Endodermal cell (in vitro differentiated cells): ENCODE measurements around the gene C8G. TPM values are rescaled to one million over a fixed set of nuclear protein-coding genes. Genes with fewer than 3 reads are reported as not detected.

Source experiments
- DNase-seq: peaks from one replicate; pipeline ENCODE4 v3.0.0-alpha.2; 2017
- H3K27ac ChIP-seq: 2 replicates; pipeline ENCODE4 v1.5.1; 2013; ENCODE audit warnings: mild to moderate bottlenecking, low read depth, low read length, moderate library complexity
- H3K27me3 ChIP-seq: 2 replicates; pipeline ENCODE4 v1.6.1; 2013; ENCODE audit warnings: mild to moderate bottlenecking, low read length, moderate library complexity; ENCODE audit not compliant: insufficient read depth, control insufficient read depth, poor library complexity, severe bottlenecking
- H3K36me3 ChIP-seq: 2 replicates; pipeline ENCODE4 v1.7.0; 2013; ENCODE audit warnings: mild to moderate bottlenecking, low read length, moderate library complexity; ENCODE audit not compliant: control insufficient read depth, insufficient read depth
- H3K4me1 ChIP-seq: one replicate; pipeline ENCODE4 v1.7.0; 2013; ENCODE audit warnings: low read length; ENCODE audit not compliant: control insufficient read depth, insufficient read depth
- H3K4me3 ChIP-seq: 2 replicates; pipeline ENCODE4 v1.5.1; 2013; ENCODE audit warnings: mild to moderate bottlenecking, low read length, moderate library complexity
- H3K9ac ChIP-seq: 2 replicates; pipeline ENCODE4 v1.6.1; 2013; ENCODE audit warnings: mild to moderate bottlenecking, low read length, moderate library complexity; ENCODE audit not compliant: poor library complexity, severe bottlenecking; ENCODE audit errors: extremely low read depth
- H3K9me3 ChIP-seq: 2 replicates; pipeline ENCODE4 v1.6.1; 2013; ENCODE audit warnings: mild to moderate bottlenecking, low read length, moderate library complexity; ENCODE audit not compliant: control insufficient read depth
- H3K27ac Mint-ChIP-seq: 2 replicates; pipeline ENCODE4 v1.8.0; 2020; ENCODE audit warnings: mixed read lengths
- H3K27me3 Mint-ChIP-seq: 2 replicates; pipeline ENCODE4 v1.8.0; 2021; ENCODE audit warnings: mild to moderate bottlenecking, mixed read lengths; ENCODE audit not compliant: insufficient read depth
- H3K36me3 Mint-ChIP-seq: 2 replicates; pipeline ENCODE4 v1.8.0; 2020; ENCODE audit warnings: low read depth, mixed read lengths
- H3K4me1 Mint-ChIP-seq: 2 replicates; pipeline ENCODE4 v1.8.0; 2020; ENCODE audit warnings: mixed read lengths
- H3K4me3 Mint-ChIP-seq: 2 replicates; pipeline ENCODE4 v1.8.0; 2020; ENCODE audit warnings: mild to moderate bottlenecking, moderate library complexity, mixed read lengths
- H3K9me3 Mint-ChIP-seq: 2 replicates; pipeline ENCODE4 v1.8.0; 2020; ENCODE audit warnings: mild to moderate bottlenecking, mixed read lengths
- WGBS, 2 experiments: methylation state at CpG; one replicate each; pipeline versions ENCODE4 v1.1.5 to v1.1.7; 2013; ENCODE audit warnings: missing lambda C conversion rate in 2 of 2, mixed read lengths in 1 of 2; ENCODE audit not compliant: insufficient coverage in 1 of 2, insufficient read length in 1 of 2; 5-methylcytosine and 5-hydroxymethylcytosine counted together
- total RNA-seq, 2 donors: library from RNA; stranded (reverse); fragmentation: NEBNext Ultra II Directional in 1 of 2; extraction: Animal tissue kit (Norgen Biotek cat#: 25700) in 1 of 2; gene quantifications; 2 replicates in 1 of 2; 3 replicates in 1 of 2; pipeline ENCODE4 v1.2.1, GENCODE V29; 2021
- TF ChIP-seq, protein P1 (sequence below): fragments of 200-600 bp; sonication (generic); conservative IDR thresholded peaks from 2 replicates; pipeline ENCODE4 v1.5.0; 2021; ENCODE audit warnings: antibody characterized with exemption, mild to moderate bottlenecking

The C8G gene
- total RNA-seq, 2 donors from 2014 or later: 1.2 to 1.6 TPM

- no peak overlapping the region for H3K4me3 ChIP-seq
- 70 to 82% methylated on average over 23 to 33 of the region's 33 CpGs for WGBS, 2 experiments
Measured at GRCh38 chr9:136985853-136986252, 40.8 kb downstream of the C8G start.

DNA sequence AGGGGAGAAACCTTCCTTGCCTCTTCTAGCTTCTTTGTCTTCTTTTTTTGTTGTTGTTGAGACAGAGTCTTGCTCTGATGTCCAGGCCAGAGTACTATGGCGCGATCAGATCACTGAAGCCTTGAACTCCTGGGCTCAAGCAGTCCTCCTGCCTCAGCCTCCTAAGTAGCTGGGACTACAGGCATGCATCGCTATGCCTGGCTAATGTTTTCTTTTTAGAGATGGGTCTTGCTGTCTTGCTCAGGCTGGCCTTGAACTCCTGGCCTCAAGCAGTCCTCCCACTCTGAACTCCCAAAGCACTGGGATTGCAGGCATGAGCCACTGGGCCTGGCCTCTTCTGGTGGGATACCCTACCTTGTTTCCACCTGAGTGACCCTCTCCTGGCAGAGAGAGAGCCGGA, 43.8 kb downstream of the C8G start:
- no peak for DNase-seq
- Histone ChIP-seq H3K27me3 (peaks cover 12% of the 10 kb centered on the region), H3K36me3 (peaks cover 5% of the 10 kb centered on the region), H3K9ac (no peak overlapping the region), H3K4me3 (no peak overlapping the region), H3K9me3 (peaks cover 14% of the 10 kb centered on the region), H3K4me1 (no peaks in the 10 kb centered on the region), H3K27ac (no peak overlapping the region)
- H3K27ac Mint-ChIP-seq: no peak overlapping the region
- peaks cover 4% of the 10 kb centered on the region for H3K36me3 Mint-ChIP-seq
- peaks cover 30% of the 10 kb centered on the region for H3K27me3 Mint-ChIP-seq
- H3K4me1 Mint-ChIP-seq: peaks cover 6% of the 10 kb centered on the region
- WGBS, 2 experiments: 97 to 100% methylated on average over 4 of the region's 4 CpGs
- H3K4me3 Mint-ChIP-seq: no peak overlapping the region
- peaks cover 17% of the 10 kb centered on the region for H3K9me3 Mint-ChIP-seq
- TF ChIP-seq, protein P1, sequence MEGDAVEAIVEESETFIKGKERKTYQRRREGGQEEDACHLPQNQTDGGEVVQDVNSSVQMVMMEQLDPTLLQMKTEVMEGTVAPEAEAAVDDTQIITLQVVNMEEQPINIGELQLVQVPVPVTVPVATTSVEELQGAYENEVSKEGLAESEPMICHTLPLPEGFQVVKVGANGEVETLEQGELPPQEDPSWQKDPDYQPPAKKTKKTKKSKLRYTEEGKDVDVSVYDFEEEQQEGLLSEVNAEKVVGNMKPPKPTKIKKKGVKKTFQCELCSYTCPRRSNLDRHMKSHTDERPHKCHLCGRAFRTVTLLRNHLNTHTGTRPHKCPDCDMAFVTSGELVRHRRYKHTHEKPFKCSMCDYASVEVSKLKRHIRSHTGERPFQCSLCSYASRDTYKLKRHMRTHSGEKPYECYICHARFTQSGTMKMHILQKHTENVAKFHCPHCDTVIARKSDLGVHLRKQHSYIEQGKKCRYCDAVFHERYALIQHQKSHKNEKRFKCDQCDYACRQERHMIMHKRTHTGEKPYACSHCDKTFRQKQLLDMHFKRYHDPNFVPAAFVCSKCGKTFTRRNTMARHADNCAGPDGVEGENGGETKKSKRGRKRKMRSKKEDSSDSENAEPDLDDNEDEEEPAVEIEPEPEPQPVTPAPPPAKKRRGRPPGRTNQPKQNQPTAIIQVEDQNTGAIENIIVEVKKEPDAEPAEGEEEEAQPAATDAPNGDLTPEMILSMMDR: no peak

More at GRCh38 chr9:136985853-136986252, 40.8 kb downstream of the C8G start:
- H3K9ac ChIP-seq: no peak overlapping the region
- Mint-ChIP-seq H3K27me3 (peaks cover 26% of the 10 kb centered on the region), H3K27ac (no peak overlapping the region), H3K36me3 (no peaks in the 10 kb centered on the region), H3K4me3 (no peak overlapping the region), H3K4me1 (peaks cover 7% of the 10 kb centered on the region), H3K9me3 (peaks cover 8% of the 10 kb centered on the region)
- DNase-seq: no peak
- peaks cover 7% of the 10 kb centered on the region for H3K9me3 ChIP-seq
- no peak overlapping the region for H3K27ac ChIP-seq
- TF ChIP-seq, protein P1: no peak
- no peaks in the 10 kb centered on the region for H3K36me3 ChIP-seq
- no peaks in the 10 kb centered on the region for H3K4me1 ChIP-seq
- H3K27me3 ChIP-seq: peaks cover 12% of the 10 kb centered on the region

DNA sequence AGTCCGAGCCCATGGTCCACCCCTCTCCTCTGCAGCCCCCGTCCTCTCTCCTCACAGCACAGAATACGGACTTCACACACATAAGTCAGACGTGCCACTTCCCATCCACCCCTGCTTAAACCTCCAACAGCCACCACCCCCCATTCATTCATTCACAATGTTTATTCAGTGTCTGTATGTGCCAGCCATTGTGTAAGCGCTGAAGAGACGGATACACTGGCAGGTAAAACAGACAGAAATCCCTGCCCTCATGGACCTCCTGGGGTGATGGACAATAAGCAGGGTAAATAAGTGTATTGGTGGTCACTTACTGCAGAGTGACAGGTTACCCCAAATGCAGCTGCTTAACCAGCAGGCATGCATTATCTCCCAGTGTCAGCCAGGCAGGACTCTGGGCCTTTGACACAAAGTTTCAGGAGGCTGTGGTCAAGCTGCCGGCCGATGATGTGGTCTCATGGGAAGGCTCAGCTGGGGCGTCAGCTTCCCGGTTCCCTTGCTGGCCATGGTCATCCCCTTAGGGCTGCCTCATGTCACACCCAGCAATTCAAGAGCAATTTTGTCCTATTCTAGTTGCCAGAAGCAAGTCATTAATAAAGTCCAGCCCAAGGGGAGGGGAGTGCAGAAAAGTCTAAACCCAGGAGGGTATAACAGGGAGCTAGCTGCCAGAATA, 45.3 kb downstream of the C8G start:
- Histone ChIP-seq H3K27ac (no peak overlapping the region), H3K36me3 (peaks cover 9% of the 10 kb centered on the region), H3K27me3 (no peaks in the 10 kb centered on the region), H3K9me3 (peaks cover 14% of the 10 kb centered on the region), H3K9ac (no peak overlapping the region), H3K4me1 (no peaks in the 10 kb centered on the region), H3K4me3 (no peak overlapping the region)
- Mint-ChIP-seq H3K4me3 (peak overlapping the region; percentile 0), H3K36me3 (peaks cover 4% of the 10 kb centered on the region), H3K27ac (peak overlapping the region; percentile 9), H3K4me1 (peaks cover 6% of the 10 kb centered on the region), H3K9me3 (peaks cover 17% of the 10 kb centered on the region), H3K27me3 (peaks cover 26% of the 10 kb centered on the region)
- no peak for DNase-seq
- WGBS, 2 experiments: 87 to 88% methylated on average over 7 to 10 of the region's 10 CpGs
- TF ChIP-seq, protein P1: no peak
